OCI-M2 (cell line): Measurements from ENCODE around the gene ADORA1.

Source experiments
- DNase-seq: peaks from one replicate; lab custom pipeline; 2025; ENCODE audit not compliant: unreplicated experiment; lab: John Stamatoyannopoulos, UW

The ADORA1 gene

GRCh38 chr1:203138066-203138465 lies 10.5 kb downstream of the ADORA1 start:
- DNase-seq = no peak

- no peak for DNase-seq
Observed at GRCh38 chr1:203139976-203140475, 12.5 kb downstream of the ADORA1 start.

GRCh38 chr1:203140743-203141520 lies 13.4 kb downstream of the ADORA1 start:
- DNase-seq = no peak

- DNase-seq = no peak
Observed at GRCh38 chr1:203142124-203142523, 14.6 kb downstream of the ADORA1 start.

GRCh38 chr1:203142684-203143408 lies 15.3 kb downstream of the ADORA1 start:
- no peak for DNase-seq

GRCh38 chr1:203143641-203144040 lies 16.1 kb downstream of the ADORA1 start:
- DNase-seq = no peak

- DNase-seq = no peak
Observed at GRCh38 chr1:203144661-203145060, 17.1 kb downstream of the ADORA1 start.

- no peak for DNase-seq
Observed at GRCh38 chr1:203145321-203146041, 18.0 kb downstream of the ADORA1 start.

- DNase-seq = no peak
Observed at GRCh38 chr1:203146042-203146369, 18.5 kb downstream of the ADORA1 start.

GRCh38 chr1:203146537-203146936 lies 19.0 kb downstream of the ADORA1 start:
- no peak for DNase-seq

- no peak for DNase-seq
Observed at GRCh38 chr1:203147376-203147775, 19.9 kb downstream of the ADORA1 start.

- DNase-seq = no peak
Observed at GRCh38 chr1:203148127-203148526, 20.6 kb downstream of the ADORA1 start.

- DNase-seq = no peak
Observed at GRCh38 chr1:203148579-203148978, 21.1 kb downstream of the ADORA1 start.

- DNase-seq = no peak
Observed at GRCh38 chr1:203149188-203149840, 21.8 kb downstream of the ADORA1 start.

GRCh38 chr1:203150511-203151297 lies 23.2 kb downstream of the ADORA1 start:
- no peak for DNase-seq

- DNase-seq = no peak
Observed at GRCh38 chr1:203151362-203152157, 24.0 kb downstream of the ADORA1 start.

GRCh38 chr1:203152158-203153034 lies 24.9 kb downstream of the ADORA1 start:
- DNase-seq = no peak
